HUES48 (cell line): ENCODE measurements around the gene GPC4.
A peak's percentile ranks its signal among the peaks of the same experiment; 100 is the strongest.

Experiments used
- H3K27ac ChIP-seq: one replicate; pipeline ENCODE4 v1.7.0; 2013; ENCODE audit warnings: low read depth, low read length, inconsistent platforms
- H3K27me3 ChIP-seq: 2 replicates; pipeline ENCODE4 v1.6.1; 2013; ENCODE audit warnings: mild to moderate bottlenecking, low read length; ENCODE audit not compliant: control insufficient read depth, insufficient read depth
- H3K36me3 ChIP-seq: 2 replicates; pipeline ENCODE4 v1.6.1; 2013; ENCODE audit warnings: low read length; ENCODE audit not compliant: control insufficient read depth, insufficient read depth
- H3K4me1 ChIP-seq: 2 replicates; pipeline ENCODE4 v1.6.1; 2013; ENCODE audit warnings: mild to moderate bottlenecking, low read length; ENCODE audit not compliant: control insufficient read depth, insufficient read depth
- H3K4me3 ChIP-seq: 2 replicates; pipeline ENCODE4 v1.5.1; 2013; ENCODE audit warnings: mild to moderate bottlenecking, low read depth, low read length
- H3K9ac ChIP-seq: 2 replicates; pipeline ENCODE4 v1.6.1; 2013; ENCODE audit warnings: mild to moderate bottlenecking, low read depth, low read length, moderate library complexity
- H3K9me3 ChIP-seq: 2 replicates; pipeline ENCODE4 v1.6.1; 2013; ENCODE audit warnings: low read length; ENCODE audit not compliant: control insufficient read depth, insufficient read depth

GPC4 gene

GRCh38 chrX:133389975-133390374 is 25.3 kb downstream of the GPC4 start:
- Histone ChIP-seq H3K4me1 (peaks cover 85% of the 10 kb centered on the region), H3K36me3 (peaks cover 75% of the 10 kb centered on the region), H3K27ac (no peak overlapping the region), H3K27me3 (no peaks in the 10 kb centered on the region), H3K9me3 (no peaks in the 10 kb centered on the region), H3K9ac (no peak overlapping the region), H3K4me3 (no peak overlapping the region)

- no peaks in the 10 kb centered on the region for H3K27me3 ChIP-seq
- no peak overlapping the region for H3K9ac ChIP-seq
- peaks cover 64% of the 10 kb centered on the region for H3K36me3 ChIP-seq
- no peak overlapping the region for H3K27ac ChIP-seq
- no peaks in the 10 kb centered on the region for H3K9me3 ChIP-seq
- H3K4me3 ChIP-seq, result no peak overlapping the region
- H3K4me1 ChIP-seq, result peaks cover 68% of the 10 kb centered on the region
These were observed 30.8 kb downstream of the GPC4 start for GRCh38 chrX:133384454-133384853.

- H3K27ac ChIP-seq, result no peak overlapping the region
- H3K9me3 ChIP-seq, result no peaks in the 10 kb centered on the region
- H3K9ac ChIP-seq, result no peak overlapping the region; the same call in 1 of the 2 replicates
- peaks cover 56% of the 10 kb centered on the region for H3K36me3 ChIP-seq
- no peaks in the 10 kb centered on the region for H3K27me3 ChIP-seq
- peaks cover 67% of the 10 kb centered on the region for H3K4me1 ChIP-seq
- no peak overlapping the region for H3K4me3 ChIP-seq
These were observed 34.3 kb downstream of the GPC4 start for GRCh38 chrX:133380711-133381619.

GRCh38 chrX:133376422-133376821 is 38.9 kb downstream of the GPC4 start:
- Histone ChIP-seq H3K4me1 (peaks cover 72% of the 10 kb centered on the region), H3K4me3 (no peak overlapping the region), H3K27ac (peak overlapping the region; percentile 36), H3K36me3 (peaks cover 61% of the 10 kb centered on the region), H3K9ac (no peak overlapping the region), H3K9me3 (no peaks in the 10 kb centered on the region), H3K27me3 (no peaks in the 10 kb centered on the region)

GRCh38 chrX:133375615-133376340 is 39.5 kb downstream of the GPC4 start:
- Histone ChIP-seq H3K27me3 (no peaks in the 10 kb centered on the region), H3K27ac (peak overlapping the region; percentile 36), H3K4me3 (no peak overlapping the region), H3K4me1 (peaks cover 72% of the 10 kb centered on the region), H3K9ac (no peak overlapping the region), H3K9me3 (no peaks in the 10 kb centered on the region), H3K36me3 (peaks cover 58% of the 10 kb centered on the region)

GRCh38 chrX:133374874-133375387 is 40.4 kb downstream of the GPC4 start:
- Histone ChIP-seq H3K4me3 (no peak overlapping the region), H3K9ac (no peak overlapping the region), H3K27me3 (no peaks in the 10 kb centered on the region), H3K36me3 (peaks cover 61% of the 10 kb centered on the region), H3K27ac (no peak overlapping the region), H3K4me1 (peaks cover 77% of the 10 kb centered on the region), H3K9me3 (no peaks in the 10 kb centered on the region)

GRCh38 chrX:133373386-133374079 is 41.8 kb downstream of the GPC4 start:
- no peaks in the 10 kb centered on the region for H3K9me3 ChIP-seq
- H3K36me3 ChIP-seq, result peaks cover 66% of the 10 kb centered on the region
- no peak overlapping the region for H3K9ac ChIP-seq
- no peaks in the 10 kb centered on the region for H3K27me3 ChIP-seq
- peaks cover 78% of the 10 kb centered on the region for H3K4me1 ChIP-seq
- H3K27ac ChIP-seq, result no peak overlapping the region
- H3K4me3 ChIP-seq, result no peak overlapping the region

- H3K27me3 ChIP-seq, result no peaks in the 10 kb centered on the region
- no peaks in the 10 kb centered on the region for H3K9me3 ChIP-seq
- no peak overlapping the region for H3K9ac ChIP-seq
- H3K4me3 ChIP-seq, result no peak overlapping the region; the same call in 1 of the 2 replicates
- H3K4me1 ChIP-seq, result peaks cover 81% of the 10 kb centered on the region
- H3K36me3 ChIP-seq, result peaks cover 75% of the 10 kb centered on the region
- H3K27ac ChIP-seq, result no peak overlapping the region
These were observed 44.5 kb downstream of the GPC4 start for GRCh38 chrX:133370696-133371275.

- Histone ChIP-seq H3K4me3 (no peak overlapping the region), H3K9me3 (no peaks in the 10 kb centered on the region), H3K27me3 (no peaks in the 10 kb centered on the region), H3K4me1 (peaks cover 83% of the 10 kb centered on the region), H3K27ac (no peak overlapping the region), H3K36me3 (peaks cover 64% of the 10 kb centered on the region), H3K9ac (no peak overlapping the region)
These were observed 46.2 kb downstream of the GPC4 start for GRCh38 chrX:133369065-133369464.

- Histone ChIP-seq H3K4me3 (no peak overlapping the region), H3K9me3 (no peaks in the 10 kb centered on the region), H3K27ac (no peak overlapping the region), H3K27me3 (no peaks in the 10 kb centered on the region), H3K4me1 (peaks cover 86% of the 10 kb centered on the region), H3K9ac (no peak overlapping the region), H3K36me3 (peaks cover 46% of the 10 kb centered on the region)
These were observed 48.6 kb downstream of the GPC4 start for GRCh38 chrX:133366735-133367134.
